ENCODE measurements around the gene CDH23. TPM values are rescaled to one million over a fixed set of nuclear protein-coding genes. Genes with fewer than 3 reads are reported as not detected.

The CDH23 gene
- total and polyA plus RNA-seq, 2 experiments from 2014 or later = 0.30 to 1.5 TPM

GRCh38 chr10:71458387-71458786, 61.7 kb downstream of the CDH23 start:
- no peaks in the 10 kb centered on the region for H4K20me1 ChIP-seq (ENCODE audit: insufficient read depth, poor library complexity, severe bottlenecking)
- no peak overlapping the region for H3K27ac ChIP-seq
- no peak overlapping the region for H3K4me2 ChIP-seq
- TF ChIP-seq EZH2 (IDR thresholded peaks at IDR 0.05; ENCODE audit: borderline replicate concordance) (no peak), EZH2phosphoT487 (IDR thresholded peaks at IDR 0.05; ENCODE audit: low read depth, severe bottlenecking, unreplicated experiment) (no peak)
- TF ChIP-seq, protein P1, sequence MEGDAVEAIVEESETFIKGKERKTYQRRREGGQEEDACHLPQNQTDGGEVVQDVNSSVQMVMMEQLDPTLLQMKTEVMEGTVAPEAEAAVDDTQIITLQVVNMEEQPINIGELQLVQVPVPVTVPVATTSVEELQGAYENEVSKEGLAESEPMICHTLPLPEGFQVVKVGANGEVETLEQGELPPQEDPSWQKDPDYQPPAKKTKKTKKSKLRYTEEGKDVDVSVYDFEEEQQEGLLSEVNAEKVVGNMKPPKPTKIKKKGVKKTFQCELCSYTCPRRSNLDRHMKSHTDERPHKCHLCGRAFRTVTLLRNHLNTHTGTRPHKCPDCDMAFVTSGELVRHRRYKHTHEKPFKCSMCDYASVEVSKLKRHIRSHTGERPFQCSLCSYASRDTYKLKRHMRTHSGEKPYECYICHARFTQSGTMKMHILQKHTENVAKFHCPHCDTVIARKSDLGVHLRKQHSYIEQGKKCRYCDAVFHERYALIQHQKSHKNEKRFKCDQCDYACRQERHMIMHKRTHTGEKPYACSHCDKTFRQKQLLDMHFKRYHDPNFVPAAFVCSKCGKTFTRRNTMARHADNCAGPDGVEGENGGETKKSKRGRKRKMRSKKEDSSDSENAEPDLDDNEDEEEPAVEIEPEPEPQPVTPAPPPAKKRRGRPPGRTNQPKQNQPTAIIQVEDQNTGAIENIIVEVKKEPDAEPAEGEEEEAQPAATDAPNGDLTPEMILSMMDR (IDR thresholded peaks at IDR 0.05; ENCODE audit: poor library complexity) = no peak
- no peak for DNase-seq (ENCODE audit: low spot score)
- H3K4me3 ChIP-seq = no peak overlapping the region
- 86% methylated on average over 2 of the region's 2 CpGs for WGBS (ENCODE audit: low lambda C conversion rate, missing lambda C conversion rate)
- H3K4me1 ChIP-seq (ENCODE audit: insufficient read depth) = no peaks in the 10 kb centered on the region
- H3K9me2 ChIP-seq (replicated peaks; ENCODE audit: insufficient read depth) = no peaks in the 10 kb centered on the region
- H3K27me3 ChIP-seq = no peaks in the 10 kb centered on the region
- H2AFZ ChIP-seq = no peak overlapping the region
- no peaks in the 10 kb centered on the region for H3K36me3 ChIP-seq (replicated peaks; ENCODE audit: insufficient read depth, low read depth)
- H3K9me3 ChIP-seq (ENCODE audit: low read depth) = no peaks in the 10 kb centered on the region
- no peaks in the 10 kb centered on the region for H3K79me2 ChIP-seq

GRCh38 chr10:71459513-71459912, 62.8 kb downstream of the CDH23 start:
- 88% methylated on average over 5 of the region's 5 CpGs for WGBS (ENCODE audit: low lambda C conversion rate, missing lambda C conversion rate)
- no peaks in the 10 kb centered on the region for H4K20me1 ChIP-seq (ENCODE audit: insufficient read depth, poor library complexity, severe bottlenecking)

DNA sequence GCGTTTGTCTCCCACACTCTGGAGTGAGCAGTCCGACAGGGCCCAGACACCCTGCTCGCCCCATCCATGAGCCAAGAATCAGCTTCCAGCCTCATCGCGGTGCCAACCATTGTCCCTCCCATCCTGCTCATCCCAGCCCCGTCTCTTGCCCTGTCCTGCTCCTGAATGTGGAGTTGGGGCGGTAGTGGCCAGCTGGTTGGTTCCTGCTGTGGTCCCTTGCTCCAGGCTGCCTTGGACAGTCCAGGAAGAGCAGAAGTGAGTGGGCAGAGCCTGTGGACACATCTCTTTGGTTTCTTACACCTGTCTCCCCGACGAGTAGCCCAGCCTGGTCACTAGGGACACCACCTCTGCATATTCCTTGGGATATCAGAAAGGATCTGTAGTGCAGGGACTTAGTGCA, 63.9 kb downstream of the CDH23 start:
- Histone ChIP-seq H3K4me1 (ENCODE audit: insufficient read depth) (no peaks in the 10 kb centered on the region), H3K4me3 (no peak overlapping the region), H2AFZ (no peak overlapping the region), H3K27me3 (no peaks in the 10 kb centered on the region), H3K4me2 (no peak overlapping the region), H3K36me3 (replicated peaks; ENCODE audit: insufficient read depth, low read depth) (no peaks in the 10 kb centered on the region), H3K9me2 (replicated peaks; ENCODE audit: insufficient read depth) (no peaks in the 10 kb centered on the region), H3K9me3 (ENCODE audit: low read depth) (no peaks in the 10 kb centered on the region), H3K27ac (no peak overlapping the region), H4K20me1 (ENCODE audit: insufficient read depth, poor library complexity, severe bottlenecking) (no peaks in the 10 kb centered on the region), H3K79me2 (no peaks in the 10 kb centered on the region)
- 92% methylated on average over 9 of the region's 9 CpGs for WGBS (ENCODE audit: low lambda C conversion rate, missing lambda C conversion rate)
- TF ChIP-seq, protein P1 (IDR thresholded peaks at IDR 0.05; ENCODE audit: poor library complexity) = no peak
- TF ChIP-seq EZH2 (IDR thresholded peaks at IDR 0.05; ENCODE audit: borderline replicate concordance) = no peak
- TF ChIP-seq EZH2phosphoT487 (IDR thresholded peaks at IDR 0.05; ENCODE audit: low read depth, severe bottlenecking, unreplicated experiment) = no peak
- DNase-seq (ENCODE audit: low spot score) = no peak

More at GRCh38 chr10:71459513-71459912, 62.8 kb downstream of the CDH23 start:
- no peaks in the 10 kb centered on the region for H3K27me3 ChIP-seq
- no peak overlapping the region for H3K4me2 ChIP-seq
- no peaks in the 10 kb centered on the region for H3K9me2 ChIP-seq (replicated peaks; ENCODE audit: insufficient read depth)
- no peaks in the 10 kb centered on the region for H3K79me2 ChIP-seq
- H3K36me3 ChIP-seq (replicated peaks; ENCODE audit: insufficient read depth, low read depth) = no peaks in the 10 kb centered on the region
- TF ChIP-seq EZH2 (IDR thresholded peaks at IDR 0.05; ENCODE audit: borderline replicate concordance) (no peak), EZH2phosphoT487 (IDR thresholded peaks at IDR 0.05; ENCODE audit: low read depth, severe bottlenecking, unreplicated experiment) (no peak)
- TF ChIP-seq, protein P1 (IDR thresholded peaks at IDR 0.05; ENCODE audit: poor library complexity) = no peak
- no peak for DNase-seq (ENCODE audit: low spot score)
- no peak overlapping the region for H3K4me3 ChIP-seq
- no peaks in the 10 kb centered on the region for H3K4me1 ChIP-seq (ENCODE audit: insufficient read depth)
- no peak overlapping the region for H3K27ac ChIP-seq
- no peaks in the 10 kb centered on the region for H3K9me3 ChIP-seq (ENCODE audit: low read depth)
- H2AFZ ChIP-seq = no peak overlapping the region

DNA sequence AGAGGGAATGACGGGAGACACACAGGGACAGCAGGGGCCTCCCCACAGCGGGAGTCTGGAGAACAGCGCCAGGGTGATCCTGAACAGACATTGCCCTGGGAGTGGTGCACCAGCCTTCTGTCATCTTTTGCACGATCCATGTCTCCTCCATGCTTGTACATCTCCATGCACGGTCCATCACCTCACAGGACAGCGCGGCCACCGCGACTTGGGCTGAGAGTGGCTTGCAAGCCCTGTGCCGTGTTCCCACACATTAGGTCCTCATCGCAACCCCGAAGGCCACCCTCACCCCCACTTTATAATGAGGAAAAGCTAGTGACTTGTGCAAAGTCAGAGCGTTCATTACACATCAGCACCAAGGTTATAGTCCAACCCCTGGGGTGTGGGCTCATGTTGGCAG, 64.7 kb downstream of the CDH23 start:
- Histone ChIP-seq H3K79me2 (no peaks in the 10 kb centered on the region), H3K27me3 (no peaks in the 10 kb centered on the region), H3K4me1 (ENCODE audit: insufficient read depth) (no peaks in the 10 kb centered on the region), H3K4me2 (no peak overlapping the region), H3K27ac (no peak overlapping the region), H3K36me3 (replicated peaks; ENCODE audit: insufficient read depth, low read depth) (no peaks in the 10 kb centered on the region), H3K9me3 (ENCODE audit: low read depth) (no peaks in the 10 kb centered on the region), H4K20me1 (ENCODE audit: insufficient read depth, poor library complexity, severe bottlenecking) (no peaks in the 10 kb centered on the region), H3K9me2 (replicated peaks; ENCODE audit: insufficient read depth) (no peaks in the 10 kb centered on the region), H3K4me3 (no peak overlapping the region), H2AFZ (no peak overlapping the region)
- no peak for TF ChIP-seq EZH2 (IDR thresholded peaks at IDR 0.05; ENCODE audit: borderline replicate concordance)
- 91% methylated on average over 13 of the region's 13 CpGs for WGBS (ENCODE audit: low lambda C conversion rate, missing lambda C conversion rate)
- no peak for DNase-seq (ENCODE audit: low spot score)
